ENCODE measurements around the gene PPFIA4.

PPFIA4 gene

GRCh38 chr1:203085528-203086406, 59.5 kb downstream of the PPFIA4 start, which contains the start of gene MYOG:
TSS of gene MYOG (minus strand) at chr1:203086012. CDS start at chr1:203085961, 51 bp downstream.
- peak; percentile 64 for DNase-seq

DNA sequence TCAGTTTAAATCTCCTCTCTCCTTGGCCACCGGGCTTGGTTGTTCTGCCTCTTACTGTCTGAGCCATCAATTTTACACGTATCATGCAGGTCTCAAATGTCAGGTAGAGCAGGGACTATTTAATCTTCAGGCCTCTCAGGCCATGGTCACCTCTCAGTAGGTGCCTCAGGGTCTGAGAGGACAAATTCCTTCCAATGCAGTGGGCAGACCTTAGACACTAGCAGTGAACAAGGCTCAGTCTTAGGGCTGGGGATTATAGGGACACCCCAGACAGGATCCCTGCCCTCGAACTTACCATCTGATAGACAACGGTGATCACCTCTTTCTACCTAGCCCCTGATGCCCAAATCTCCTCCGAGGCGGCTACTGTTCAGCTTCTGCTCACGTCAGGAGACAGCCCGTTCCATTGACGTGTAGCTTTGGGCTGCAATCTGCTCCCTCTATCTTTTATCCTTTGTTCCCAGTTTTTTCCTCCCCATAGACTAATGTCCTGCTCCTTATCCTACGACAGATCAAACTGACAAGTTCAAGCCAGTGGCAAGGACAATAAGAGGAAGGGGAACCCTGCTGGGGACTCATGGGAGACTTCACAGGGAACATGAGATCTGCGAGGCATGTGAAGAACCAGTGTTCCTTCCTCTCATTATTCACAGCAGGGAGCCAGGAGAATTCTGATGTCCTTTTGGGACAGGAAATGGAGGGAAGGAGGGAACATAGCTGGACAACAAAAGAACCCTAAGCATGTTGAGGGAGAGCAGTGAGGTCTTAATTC, 60.9 kb downstream of the PPFIA4 start:
- peak; percentile 24 for DNase-seq

DNA sequence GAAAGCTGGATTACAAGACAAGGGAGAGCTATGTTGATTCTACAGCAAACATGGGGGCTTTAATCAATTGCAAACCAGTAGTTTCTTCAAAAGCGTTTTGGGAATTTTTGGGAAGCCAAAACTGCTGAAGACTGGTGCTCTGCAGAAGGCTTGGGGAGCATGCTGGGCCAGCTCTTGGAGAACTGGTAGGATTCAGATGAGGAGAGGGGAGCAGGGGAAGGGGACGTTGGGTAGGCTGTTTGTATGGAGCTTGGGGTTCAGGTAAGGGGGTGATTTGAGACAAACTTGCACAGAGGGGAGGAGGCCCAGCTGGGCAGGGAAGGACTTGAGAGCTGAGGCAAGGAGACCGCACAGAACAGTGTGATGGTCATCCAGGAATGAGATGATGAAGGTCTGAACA, 62.1 kb downstream of the PPFIA4 start:
- no peak for DNase-seq

DNA sequence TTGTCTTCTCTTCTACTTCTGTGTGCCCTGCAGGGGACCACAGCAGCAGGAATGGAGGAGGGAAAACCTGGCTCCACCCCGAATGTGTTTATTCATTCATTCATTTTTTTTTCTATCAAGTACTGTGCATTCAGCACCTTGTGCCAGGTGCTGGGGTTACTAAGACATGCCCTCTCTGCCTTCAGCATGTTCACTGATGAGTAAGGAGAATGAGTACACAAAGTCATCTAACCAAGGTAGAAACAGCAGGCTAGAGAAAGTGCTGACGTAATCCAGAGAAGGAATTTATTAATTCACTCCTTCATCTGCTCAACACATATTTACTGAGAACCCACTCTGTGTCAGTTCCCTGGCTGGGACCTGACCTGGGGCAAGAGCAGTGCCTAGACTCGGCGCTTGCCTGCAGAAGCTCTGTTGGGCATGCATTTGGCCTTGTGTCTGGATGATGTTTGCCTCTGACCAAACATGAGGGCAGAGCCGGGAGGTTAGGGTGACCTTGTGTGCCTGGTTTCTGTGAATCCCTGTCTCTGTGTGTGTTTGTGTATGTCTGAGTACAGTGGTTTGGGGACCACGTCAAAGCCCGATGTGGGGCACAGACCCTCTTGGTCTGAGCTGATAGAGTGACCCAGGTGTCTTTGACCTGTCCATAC, 62.8 kb downstream of the PPFIA4 start:
- DNase-seq, result no peak

GRCh38 chr1:203089651-203090045, 63.4 kb downstream of the PPFIA4 start:
- peak; percentile 38 for DNase-seq

- no peak for DNase-seq
These were observed 64.3 kb downstream of the PPFIA4 start for GRCh38 chr1:203090421-203091198.

DNA sequence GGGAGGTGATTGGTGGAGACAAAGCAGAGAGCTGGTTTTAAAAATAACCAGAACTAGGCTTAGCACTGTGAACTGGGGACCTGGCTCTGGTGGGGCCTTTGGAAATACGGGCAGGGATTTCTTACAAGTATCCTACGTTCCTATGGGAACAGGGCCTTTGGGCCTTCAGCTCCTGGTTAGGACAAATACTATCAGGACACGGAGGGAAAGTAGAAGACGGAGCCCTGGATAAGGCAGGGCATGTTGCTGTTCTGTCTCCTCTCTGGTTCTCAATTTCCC, 64.8 kb downstream of the PPFIA4 start:
- no peak for DNase-seq

DNA sequence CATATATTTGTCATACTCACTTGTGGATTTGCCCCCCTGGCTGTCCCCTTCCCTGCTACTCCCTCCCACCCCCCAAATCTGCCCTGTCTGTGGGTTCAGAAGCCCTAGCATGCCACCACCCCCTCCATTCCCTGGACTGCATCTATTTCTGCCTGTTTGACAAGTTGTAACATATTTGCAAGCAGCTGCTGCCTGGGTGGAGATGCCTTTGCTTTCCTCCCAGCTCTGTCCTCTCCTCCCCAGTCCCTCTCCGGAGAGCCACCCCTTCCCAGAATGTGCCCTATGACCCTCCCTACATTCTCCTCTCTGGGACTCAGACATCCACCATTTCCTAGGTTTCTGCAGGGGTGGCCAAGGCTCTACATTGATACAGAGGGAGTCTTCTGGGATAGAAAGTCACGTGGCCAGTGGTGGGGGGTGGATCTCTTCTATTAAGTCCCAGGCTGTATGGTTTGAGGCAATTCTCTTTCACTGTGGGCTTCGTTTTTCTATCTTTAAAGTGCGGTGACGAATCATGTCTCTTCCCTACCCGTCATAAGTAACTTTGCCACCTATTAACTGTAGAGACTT, 65.6 kb downstream of the PPFIA4 start:
- DNase-seq, result no peak

DNA sequence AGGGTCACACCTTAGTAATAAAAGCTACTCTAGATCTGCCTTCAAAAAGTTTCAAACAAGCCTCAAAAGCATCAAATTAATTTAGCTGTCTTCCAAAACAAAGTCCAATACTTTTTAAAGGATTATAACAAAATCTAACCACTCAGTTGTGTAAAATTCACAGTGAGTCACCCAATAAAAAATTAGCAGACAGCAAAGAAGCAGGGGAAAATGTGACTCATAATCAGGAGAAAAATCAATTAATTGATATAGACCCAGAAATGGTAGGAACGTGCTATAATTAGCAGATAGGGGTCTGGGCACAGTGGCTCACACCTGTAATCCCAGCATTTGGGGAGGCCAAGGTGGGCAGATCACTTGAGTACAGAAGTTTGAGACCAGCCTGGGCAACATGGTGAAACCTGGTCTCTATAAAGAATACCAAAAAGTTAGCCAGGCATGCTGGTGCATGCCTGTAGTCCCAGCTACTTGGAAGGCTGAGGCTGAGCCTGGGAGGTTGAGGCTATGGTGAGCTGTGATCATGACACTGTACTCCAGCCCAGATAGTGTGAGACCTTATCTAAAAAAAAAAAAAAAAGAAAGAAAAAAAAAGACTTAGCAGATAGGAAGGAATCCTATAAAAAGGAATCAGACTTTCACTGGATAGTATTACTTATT, 67.6 kb downstream of the PPFIA4 start:
- no peak for DNase-seq

DNA sequence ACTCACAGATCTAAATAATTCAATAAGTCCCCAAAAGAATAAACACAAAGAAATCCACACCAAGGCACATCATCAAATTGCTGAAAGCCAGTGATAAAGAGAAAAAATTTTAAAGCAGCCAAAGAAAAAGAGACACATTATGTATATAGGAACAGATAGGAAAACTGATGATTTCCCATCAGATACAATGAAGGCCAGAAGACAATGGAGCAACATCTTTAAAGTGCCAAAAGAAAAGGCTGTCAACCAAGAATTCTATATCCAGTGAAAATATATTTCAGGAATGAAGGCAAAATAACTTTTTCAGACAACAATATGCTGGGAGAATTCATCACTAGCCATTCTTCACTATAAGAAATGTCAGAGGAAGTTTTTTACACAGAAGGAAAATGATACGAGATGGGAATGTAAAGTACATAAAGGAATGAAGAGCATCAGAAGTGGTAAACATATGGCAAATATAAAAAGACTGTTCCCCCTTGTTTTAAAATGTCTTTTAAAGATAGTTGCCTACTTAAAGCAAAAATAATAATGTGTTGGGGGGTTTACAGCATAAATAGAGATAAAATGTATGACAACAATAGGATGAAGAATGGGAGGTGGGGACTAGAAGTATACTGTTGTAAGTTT, 68.9 kb downstream of the PPFIA4 start:
- no peak for DNase-seq

- no peak for DNase-seq
These were observed 70.3 kb downstream of the PPFIA4 start for GRCh38 chr1:203096566-203096965.

DNA sequence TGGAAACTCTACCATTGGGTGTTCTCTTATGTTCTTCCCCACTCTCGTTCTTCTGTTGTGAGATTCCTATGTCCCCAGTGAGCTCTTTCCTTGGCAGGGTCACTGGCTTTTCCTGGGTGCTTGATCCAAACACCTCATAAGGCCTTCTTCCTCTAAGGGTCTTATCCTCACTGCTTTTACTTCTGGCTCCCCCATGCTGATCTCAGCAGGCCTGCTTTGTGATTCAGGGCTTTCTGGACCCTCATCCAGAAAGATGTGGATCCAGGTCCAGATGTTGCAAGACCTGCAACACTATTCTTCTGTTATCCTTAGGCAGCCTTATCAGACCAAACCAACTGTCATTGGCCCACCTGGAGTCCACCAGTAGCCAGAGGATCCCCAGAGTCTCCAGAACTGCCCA, 70.7 kb downstream of the PPFIA4 start:
- DNase-seq, result no peak

DNA sequence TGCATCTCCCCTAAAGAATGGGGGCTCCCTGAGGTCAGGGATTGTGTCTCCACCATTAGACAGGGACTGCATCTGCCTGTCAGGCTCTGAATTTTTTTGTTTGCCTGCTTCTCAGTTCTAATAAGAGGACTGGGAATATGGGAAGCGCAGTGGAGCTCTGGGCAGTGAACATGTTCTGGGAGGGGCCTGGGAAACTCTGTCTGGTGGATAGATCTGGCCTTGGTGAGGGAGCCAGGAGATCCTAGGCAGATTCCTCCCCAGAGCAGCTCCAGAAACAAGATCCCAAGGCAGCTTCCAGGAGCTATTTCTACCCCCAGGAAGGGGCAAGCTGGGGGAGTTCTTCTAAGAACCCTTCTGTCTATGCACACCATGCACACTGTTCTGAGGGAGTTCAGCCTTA, 72.2 kb downstream of the PPFIA4 start:
- DNase-seq, result no peak

DNA sequence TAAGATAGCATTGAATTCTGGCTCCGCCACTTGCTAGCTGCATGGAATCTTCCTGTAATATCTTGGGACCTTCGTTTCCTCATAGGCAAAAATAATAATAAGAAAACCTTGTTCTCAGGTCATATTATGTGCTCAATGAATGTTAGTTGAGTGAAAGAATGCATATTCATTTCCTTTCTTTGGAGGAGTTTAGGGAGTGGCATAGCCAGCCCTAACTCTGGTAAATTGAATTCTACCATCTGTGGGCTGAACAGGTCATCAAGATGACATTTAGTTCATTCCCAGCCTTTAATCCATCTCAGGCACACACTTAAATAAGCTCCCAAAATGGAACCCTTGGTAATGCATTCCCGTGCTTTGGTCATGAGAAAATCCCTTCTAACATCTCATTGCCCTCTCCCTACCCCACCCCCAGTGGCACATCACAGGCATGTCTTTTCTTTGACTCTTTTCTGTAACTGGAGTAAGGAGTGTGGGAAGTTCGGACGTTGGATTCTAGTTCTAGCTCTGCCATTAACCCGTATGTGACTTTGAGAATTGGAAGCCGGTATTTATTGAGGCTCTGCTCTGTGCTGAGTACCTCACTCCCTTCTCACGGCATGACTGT, 72.7 kb downstream of the PPFIA4 start:
- no peak for DNase-seq

GRCh38 chr1:203099805-203100515, 73.7 kb downstream of the PPFIA4 start:
- no peak for DNase-seq

- no peak for DNase-seq
These were observed 74.2 kb downstream of the PPFIA4 start for GRCh38 chr1:203100516-203100869.

- no peak for DNase-seq
These were observed 75.7 kb downstream of the PPFIA4 start for GRCh38 chr1:203101813-203102634.

GRCh38 chr1:203103216-203103615, 76.9 kb downstream of the PPFIA4 start:
- DNase-seq, result no peak

- no peak for DNase-seq
These were observed 77.7 kb downstream of the PPFIA4 start for GRCh38 chr1:203103829-203104495.

Data from eye (tissue), 1 donor.